Right lobe of liver (tissue), 6 donors: ENCODE results near the gene RGL2. TPM values are rescaled to one million over a fixed set of nuclear protein-coding genes. Genes with fewer than 3 reads are reported as not detected.
"Not testable (repeated sequence)": the region's sequence is repeated elsewhere in the genome, so short reads cannot be mapped to it uniquely, and the experiment has no call there.

Experiments used
- ATAC-seq, 4 donors: fragments of 200-7000 bp; cut with Tn5 transposase; one replicate each; pipeline ENCODE4 v1.9.1; 2020; ENCODE audit warnings: mild to moderate bottlenecking in 4 of 4, moderate library complexity in 4 of 4
- DNase-seq, 3 donors: peaks; one replicate each; pipeline ENCODE4 v3.0.0-alpha.2; 2020
- H3K27ac ChIP-seq, 3 donors: fragments of 200-600 bp; one replicate each; pipeline ENCODE4 v1.8.0; 2022
- H3K27me3 ChIP-seq, 2 donors: fragments of 200-600 bp; one replicate each; pipeline ENCODE4 v1.8.0; 2022
- H3K36me3 ChIP-seq, 4 donors: fragments of 200-600 bp; sonication (generic) in 1 of 4; one replicate each; pipeline versions ENCODE4 v1.5.1 to v1.8.0; 2017 to 2022; ENCODE audit warnings: control low read depth in 1 of 4
- H3K4me1 ChIP-seq, 4 donors: fragments of 200-600 bp; sonication (generic) in 1 of 4; one replicate each; pipeline versions ENCODE4 v1.5.1 to v1.8.0; 2017 to 2022; ENCODE audit warnings: control low read depth in 1 of 4
- H3K4me3 ChIP-seq, 3 donors: fragments of 200-600 bp; one replicate each; pipeline ENCODE4 v1.8.0; 2022
- H3K9me3 ChIP-seq, 4 donors: fragments of 200-600 bp; sonication (generic) in 1 of 4; one replicate each; pipeline versions ENCODE4 v1.5.1 to v1.8.0; 2017 to 2022; ENCODE audit warnings: control low read depth in 1 of 4
- POLR2A ChIP-seq: fragments of 450-650 bp; IDR thresholded peaks from one replicate; pipeline ENCODE4 v1.6.1; 2017; ENCODE audit warnings: antibody characterized with exemption, mild to moderate bottlenecking
- WGBS: methylation state at CpG from one replicate; pipeline ENCODE4 v1.1.6; 2018; ENCODE audit warnings: low coverage, low lambda C conversion rate; ENCODE audit not compliant: insufficient coverage; ENCODE audit errors: missing lambda C conversion rate; 5-methylcytosine and 5-hydroxymethylcytosine counted together
- intact Hi-C, 2 donors: fragments of 100-400 bp; cut with DNase I; formaldehyde crosslinking; loops; one replicate each; pipeline versions ENCODE4 v1.11.2 to v1.14.1; 2022
- total RNA-seq, 6 experiments: library from RNA; depleted of rRNA in 2 of 6; stranded (reverse); fragments of >200 nt in 2 of 6; fragmentation: NEBNext Ultra II Directional in 3 of 6; extraction: Animal tissue kit (Norgen Biotek cat#: 25700) in 3 of 6; gene quantifications; one replicate each; pipeline versions ENCODE4 v1.1.0 to v1.2.4, GENCODE V29; 2016 to 2023
- TF ChIP-seq, protein P1 (sequence below), 4 donors: fragments of 200-600 bp in 3 of 4; fragments of 450-650 bp in 1 of 4; IDR thresholded peaks; one replicate each; pipeline versions ENCODE4 v1.5.1 to v1.8.0; 2016 to 2022; ENCODE audit warnings: antibody characterized with exemption in 4 of 4, mild to moderate bottlenecking in 2 of 4
- donor health status: DM: no; HTN: yes; CAD: no.
- donor health status: DM: no; HTN: no; CAD: no.
- donor health status: DM: no; HTN: no; CAD: no.
- donor health status: DM: no; HTN: yes; CAD: no.
- donor health status: DM: no; HTN: yes; CAD: no.

RGL2 gene
- total RNA-seq, 6 experiments from 2014 or later: 15.1 to 30.6 (median 23.3) TPM

DNA sequence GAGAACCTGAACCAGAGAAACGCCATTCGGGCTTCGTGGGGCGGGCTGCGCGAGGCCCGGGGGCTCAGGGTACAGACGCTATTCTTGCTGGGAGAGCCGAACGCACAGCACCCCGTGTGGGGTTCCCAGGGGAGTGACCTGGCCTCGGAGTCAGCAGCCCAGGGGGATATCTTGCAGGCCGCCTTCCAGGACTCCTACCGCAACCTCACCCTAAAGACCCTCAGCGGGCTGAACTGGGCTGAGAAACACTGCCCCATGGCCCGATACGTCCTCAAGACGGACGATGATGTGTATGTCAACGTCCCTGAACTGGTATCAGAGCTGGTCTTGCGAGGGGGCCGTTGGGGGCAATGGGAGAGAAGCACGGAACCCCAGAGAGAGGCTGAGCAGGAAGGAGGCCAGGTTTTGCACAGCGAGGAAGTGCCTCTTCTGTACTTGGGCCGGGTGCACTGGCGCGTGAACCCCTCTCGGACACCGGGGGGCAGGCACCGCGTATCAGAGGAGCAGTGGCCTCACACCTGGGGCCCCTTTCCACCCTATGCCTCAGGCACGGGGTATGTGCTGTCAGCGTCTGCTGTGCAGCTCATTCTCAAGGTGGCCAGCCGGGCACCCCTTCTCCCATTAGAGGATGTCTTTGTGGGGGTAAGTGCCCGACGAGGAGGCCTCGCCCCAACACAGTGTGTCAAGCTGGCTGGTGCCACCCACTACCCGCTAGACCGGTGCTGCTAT is 20.9 kb downstream of the RGL2 start:
- H3K9me3 ChIP-seq: no peaks in the 10 kb centered on the region
- H3K4me3 ChIP-seq: peak overlapping the region; percentile 44 to 66 (median 56)
- peak overlapping the region; percentile 36 to 72 (median 61) for H3K27ac ChIP-seq
- H3K27me3 ChIP-seq: no peaks in the 10 kb centered on the region
- DNase-seq (peak in 1 of 3 donors; percentile 30), ATAC-seq (peak in 1 of 4 donors; percentile 12)
- TF ChIP-seq, protein P1, sequence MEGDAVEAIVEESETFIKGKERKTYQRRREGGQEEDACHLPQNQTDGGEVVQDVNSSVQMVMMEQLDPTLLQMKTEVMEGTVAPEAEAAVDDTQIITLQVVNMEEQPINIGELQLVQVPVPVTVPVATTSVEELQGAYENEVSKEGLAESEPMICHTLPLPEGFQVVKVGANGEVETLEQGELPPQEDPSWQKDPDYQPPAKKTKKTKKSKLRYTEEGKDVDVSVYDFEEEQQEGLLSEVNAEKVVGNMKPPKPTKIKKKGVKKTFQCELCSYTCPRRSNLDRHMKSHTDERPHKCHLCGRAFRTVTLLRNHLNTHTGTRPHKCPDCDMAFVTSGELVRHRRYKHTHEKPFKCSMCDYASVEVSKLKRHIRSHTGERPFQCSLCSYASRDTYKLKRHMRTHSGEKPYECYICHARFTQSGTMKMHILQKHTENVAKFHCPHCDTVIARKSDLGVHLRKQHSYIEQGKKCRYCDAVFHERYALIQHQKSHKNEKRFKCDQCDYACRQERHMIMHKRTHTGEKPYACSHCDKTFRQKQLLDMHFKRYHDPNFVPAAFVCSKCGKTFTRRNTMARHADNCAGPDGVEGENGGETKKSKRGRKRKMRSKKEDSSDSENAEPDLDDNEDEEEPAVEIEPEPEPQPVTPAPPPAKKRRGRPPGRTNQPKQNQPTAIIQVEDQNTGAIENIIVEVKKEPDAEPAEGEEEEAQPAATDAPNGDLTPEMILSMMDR (IDR thresholded peaks at IDR 0.05): no peak
- TF ChIP-seq POLR2A: no peak
- intact Hi-C loops: no loop called here
- peaks cover 2 to 36% (median 20%) of the 10 kb centered on the region in 4 donors for H3K4me1 ChIP-seq
- H3K36me3 ChIP-seq: peaks cover 0 to 40% (median 6%) of the 10 kb centered on the region in 4 donors
- 66% methylated on average over 6 of the region's 39 CpGs for WGBS

DNA sequence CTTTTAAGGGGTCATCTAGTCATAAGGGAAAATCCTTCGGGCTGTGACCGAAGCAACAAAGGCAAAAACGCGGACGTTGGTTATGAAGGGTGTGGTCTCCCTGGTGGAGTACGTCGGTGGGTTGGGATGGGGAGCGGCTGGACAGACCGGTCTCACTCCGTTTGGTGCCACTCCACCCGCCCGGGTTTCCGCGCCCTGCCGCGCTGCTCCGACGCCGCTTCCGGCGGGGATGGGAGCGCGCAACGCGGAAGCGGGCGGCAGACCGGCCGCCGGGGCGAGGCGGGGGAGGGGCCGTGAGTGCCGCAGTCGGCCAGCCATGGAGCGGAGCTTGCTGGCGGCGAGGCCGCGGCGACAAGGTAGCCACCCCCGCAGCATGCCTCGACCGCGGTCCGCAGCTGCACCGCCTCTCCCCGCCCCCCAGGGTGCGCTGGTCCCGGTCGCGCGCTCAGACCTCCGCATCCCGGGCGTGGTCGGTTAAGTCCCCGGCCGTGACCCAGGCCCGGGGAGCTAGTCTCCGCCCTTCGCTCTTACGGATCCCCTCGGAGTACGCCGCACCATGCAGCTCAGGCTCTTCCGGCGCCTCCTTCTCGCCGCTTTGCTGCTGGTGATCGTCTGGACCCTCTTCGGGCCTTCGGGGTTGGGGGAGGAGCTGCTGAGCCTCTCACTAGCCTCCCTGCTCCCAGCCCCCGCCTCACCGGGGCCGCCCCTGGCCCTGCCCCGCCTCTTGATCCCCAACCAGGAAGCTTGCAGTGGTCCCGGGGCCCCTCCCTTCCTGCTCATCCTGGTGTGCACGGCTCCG is 21.7 kb downstream of the RGL2 start, which contains the start of gene B3GALT4:
B3GALT4 (plus strand) TSS at position 260 of the 799 bp plus-strand sequence; CDS start at position 557, 297 bp downstream.
- H3K4me3 ChIP-seq: peak within 1 kb of the TSS; percentile 44 to 66 (median 56)
- ATAC-seq (peak; percentile 53 to 77 (median 60)), DNase-seq (peak; percentile 70 to 79 (median 71))
- TF ChIP-seq, protein P1 (IDR thresholded peaks at IDR 0.05): peak; percentile 37 to 48 (median 44)
- TF ChIP-seq POLR2A: peak; percentile 57
- H3K36me3 ChIP-seq: peaks cover 0 to 33% (median 6%) of the 10 kb centered on the region in 4 donors
- H3K27me3 ChIP-seq: no peaks in the 10 kb centered on the region
- H3K9me3 ChIP-seq: no peaks in the 10 kb centered on the region
- H3K27ac ChIP-seq: peak within 1 kb of the TSS; percentile 36 to 72 (median 61)
- 13% methylated on average over 24 of the region's 80 CpGs for WGBS
- H3K4me1 ChIP-seq: peaks cover 2 to 41% (median 21%) of the 10 kb centered on the region in 4 donors
- intact Hi-C loops: no loop called here

DNA sequence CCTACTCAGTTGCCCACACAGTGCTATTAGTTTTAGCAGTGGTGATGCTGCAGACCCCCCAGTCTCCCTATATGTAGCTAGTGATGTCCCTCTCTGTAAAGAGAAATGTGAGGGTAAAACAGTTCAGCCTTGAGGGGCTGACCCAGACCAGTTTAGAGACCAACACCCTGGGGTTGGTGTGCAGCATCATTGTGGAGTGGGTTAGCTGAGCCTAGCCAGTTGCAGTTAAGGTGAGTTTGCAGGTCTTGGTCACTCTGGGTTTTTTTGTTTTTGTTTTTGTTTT is 22.2 kb downstream of the RGL2 start:
- intact Hi-C loops: no loop called here
- Histone ChIP-seq H3K36me3 (peaks cover 0 to 33% (median 6%) of the 10 kb centered on the region in 4 donors), H3K4me3 (peak overlapping the region; percentile 44 to 66 (median 56)), H3K9me3 (no peaks in the 10 kb centered on the region), H3K27me3 (no peaks in the 10 kb centered on the region), H3K4me1 (peaks cover 2 to 41% (median 21%) of the 10 kb centered on the region in 4 donors), H3K27ac (peak overlapping the region; percentile 36 to 72 (median 61))
- TF ChIP-seq, protein P1 (IDR thresholded peaks at IDR 0.05): no peak
- no peak for DNase-seq
- no peak for ATAC-seq

DNA sequence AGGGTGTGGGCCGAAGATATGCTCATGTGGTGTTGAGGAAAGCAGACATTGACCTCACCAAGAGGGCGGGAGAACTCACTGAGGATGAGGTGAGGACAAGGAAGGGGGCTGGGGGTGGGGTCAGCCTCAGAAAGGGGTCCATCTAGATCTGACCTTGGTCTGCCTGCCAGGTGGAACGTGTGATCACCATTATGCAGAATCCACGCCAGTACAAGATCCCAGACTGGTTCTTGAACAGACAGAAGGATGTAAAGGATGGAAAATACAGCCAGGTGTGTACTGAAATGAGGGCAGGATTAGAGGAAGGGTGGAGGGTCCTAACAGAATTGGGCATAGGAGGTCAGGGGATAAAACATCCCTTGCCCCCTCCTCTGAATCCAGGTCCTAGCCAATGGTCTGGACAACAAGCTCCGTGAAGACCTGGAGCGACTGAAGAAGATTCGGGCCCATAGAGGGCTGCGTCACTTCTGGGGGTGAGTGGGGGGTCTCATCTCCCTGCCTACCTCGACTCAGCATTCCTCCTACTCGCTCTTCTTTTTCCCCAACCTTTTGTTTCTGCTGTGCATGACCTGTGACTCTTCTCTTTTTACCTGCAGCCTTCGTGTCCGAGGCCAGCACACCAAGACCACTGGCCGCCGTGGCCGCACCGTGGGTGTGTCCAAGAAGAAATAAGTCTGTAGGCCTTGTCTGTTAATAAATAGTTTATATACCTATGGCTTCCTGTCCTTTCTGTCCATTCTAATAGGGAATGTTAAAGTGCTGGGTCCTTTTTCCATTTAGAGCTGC is 22.8 kb downstream of the RGL2 start:
- H3K9me3 ChIP-seq, H3K27me3 ChIP-seq, ATAC-seq, intact Hi-C loops, DNase-seq: not testable (repeated sequence)
- peak overlapping the region in 1 of 3 donors; percentile 61 for H3K27ac ChIP-seq
- WGBS: 68% methylated on average over 8 of the region's 16 CpGs
- peaks cover 2 to 42% (median 21%) of the 10 kb centered on the region in 4 donors for H3K4me1 ChIP-seq
- peaks cover 0 to 33% (median 6%) of the 10 kb centered on the region in 4 donors for H3K36me3 ChIP-seq
- peak overlapping the region in 2 of 3 donors; percentile 44 to 66 for H3K4me3 ChIP-seq
